GM12878 (cell line): ENCODE measurements around the gene TUBA4B. TPM values are rescaled to one million over a fixed set of nuclear protein-coding genes. Genes with fewer than 3 reads are reported as not detected.

ENCODE experiments used
- ATAC-seq: fragments of 200-7000 bp; cut with Tn5 transposase; 3 replicates; pipeline ENCODE4 v1.9.1; 2020; ENCODE audit warnings: mild to moderate bottlenecking, moderate library complexity
- BruUV-seq: library from RNA; stranded (reverse); fragments of 400-500 nt; replicated peaks from 2 replicates; lab custom pipeline; 2021; lab: Mats Ljungman, UMichigan
- CTCF ChIA-PET: fragments of 300-600 bp; sonication (Branson Sonifier 250); formaldehyde crosslinking; extraction: SDS; loops from one replicate; lab custom pipeline; 2021; ENCODE audit warnings: inconsistent platforms; lab: Yijun Ruan, JAX
- POLR2A ChIA-PET: fragments of 350-600 bp; formaldehyde crosslinking; extraction: SDS; loops from one replicate; lab custom pipeline; 2021; ENCODE audit warnings: inconsistent platforms; lab: Charles Lee
- RAD21 ChIA-PET: fragments of 300-600 bp; sonication (Branson Sonifier 250); formaldehyde crosslinking; loops from one replicate; lab custom pipeline; 2023; ENCODE audit warnings: antibody characterized with exemption; ENCODE audit not compliant: unreplicated experiment; lab: Charles Lee
- SMC1A ChIA-PET: fragments of 300-600 bp; sonication (Branson Sonifier 250); formaldehyde crosslinking; loops from one replicate; lab custom pipeline; 2023; ENCODE audit not compliant: unreplicated experiment, uncharacterized antibody; lab: Charles Lee
- DNase-seq: peaks from one replicate; pipeline ENCODE4 v3.0.0-alpha.2; 2011; ENCODE audit warnings: low read depth, low spot score
- FAIRE-seq: peaks from 3 replicates; lab custom pipeline; 2011; peaks lifted over from hg19 to GRCh38; lab: Jason Lieb, UNC
- H2AFZ ChIP-seq: 2 replicates; pipeline ENCODE4 v1.6.0; 2011; ENCODE audit warnings: low read depth, low read length, control low read depth; ENCODE audit not compliant: control insufficient read depth
- H3K27ac ChIP-seq: 2 replicates; pipeline ENCODE4 v1.5.1; 2011; ENCODE audit warnings: control low read depth; ENCODE audit not compliant: control insufficient read depth, insufficient read depth
- H3K27me3 ChIP-seq, 2 experiments: replicated peaks in 1 of 2; 2 replicates each; pipeline versions ENCODE4 v1.6.0 to v1.6.1; 2011; ENCODE audit warnings: low read length in 1 of 2; ENCODE audit not compliant: control insufficient read depth in 2 of 2, insufficient read depth in 2 of 2
- H3K36me3 ChIP-seq, 2 experiments: 2 replicates each; pipeline ENCODE4 v1.5.1; 2011; ENCODE audit warnings: low read length in 1 of 2; ENCODE audit not compliant: control insufficient read depth in 2 of 2, insufficient read depth in 2 of 2
- H3K4me1 ChIP-seq: 2 replicates; pipeline ENCODE4 v1.6.1; 2011; ENCODE audit warnings: mild to moderate bottlenecking, low read length, moderate library complexity, mixed read lengths; ENCODE audit not compliant: control insufficient read depth, insufficient read depth
- H3K4me2 ChIP-seq: 2 replicates; pipeline ENCODE4 v1.6.0; 2011; ENCODE audit warnings: control low read depth; ENCODE audit not compliant: control insufficient read depth, insufficient read depth
- H3K4me3 ChIP-seq: fragments of 200-600 bp; sonication (generic); 2 replicates; pipeline ENCODE4 v1.5.1; 2016
- H3K79me2 ChIP-seq: 2 replicates; pipeline ENCODE4 v1.6.0; 2011; ENCODE audit warnings: low read length; ENCODE audit not compliant: control insufficient read depth, insufficient read depth
- H3K9ac ChIP-seq: 2 replicates; pipeline ENCODE4 v1.8.0; 2011; ENCODE audit warnings: low read length, control low read depth, mixed read lengths; ENCODE audit not compliant: control insufficient read depth, insufficient read depth
- H3K9me3 ChIP-seq: replicated peaks from 3 replicates; pipeline ENCODE4 v1.5.1; 2011; ENCODE audit warnings: mild to moderate bottlenecking, low read length; ENCODE audit not compliant: control insufficient read depth, insufficient read depth
- H4K20me1 ChIP-seq: 2 replicates; pipeline ENCODE4 v1.6.0; 2011; ENCODE audit not compliant: control insufficient read depth, insufficient read depth
- CEBPZ ChIP-seq: fragments of 150-350 bp; IDR thresholded peaks from 2 replicates; pipeline ENCODE4 v1.6.1; 2016; ENCODE audit warnings: low read depth, low read length
- CHD2 ChIP-seq: IDR thresholded peaks from 2 replicates; pipeline ENCODE4 v1.6.1; 2011; ENCODE audit warnings: low read depth, low read length, improper control_type of control experiment, borderline replicate concordance
- EP300 ChIP-seq, 2 experiments: fragments of 150-350 bp in 1 of 2; IDR thresholded peaks; 2 replicates each; pipeline ENCODE4 v1.6.1; 2011 to 2012; ENCODE audit warnings: low read depth in 2 of 2, low read length in 2 of 2, borderline replicate concordance in 1 of 2, improper control_type of control experiment in 1 of 2, inconsistent platforms in 1 of 2; ENCODE audit not compliant: control insufficient read depth in 1 of 2
- HSF1 ChIP-seq: fragments of 150-350 bp; IDR thresholded peaks from 2 replicates; pipeline ENCODE4 v1.6.1; 2014; ENCODE audit warnings: mild to moderate bottlenecking, low read depth, low read length
- IKZF1 ChIP-seq: fragments of 450-650 bp; conservative IDR thresholded peaks from 2 replicates; pipeline ENCODE4 v1.6.1; 2017; ENCODE audit warnings: antibody characterized with exemption, mild to moderate bottlenecking
- IRF4 ChIP-seq: IDR thresholded peaks from 2 replicates; pipeline ENCODE4 v1.6.1; 2011; ENCODE audit warnings: low read depth, low read length
- KAT2A ChIP-seq: conservative IDR thresholded peaks from 2 replicates; pipeline ENCODE4 v1.6.1; 2011; ENCODE audit warnings: low read depth, low read length; ENCODE audit not compliant: control insufficient read depth
- LARP7 ChIP-seq: fragments of 450-650 bp; IDR thresholded peaks from 2 replicates; pipeline ENCODE4 v1.6.1; 2017; ENCODE audit warnings: mild to moderate bottlenecking
- MYC ChIP-seq: IDR thresholded peaks from 2 replicates; pipeline ENCODE4 v1.6.1; 2011; ENCODE audit warnings: mild to moderate bottlenecking, low read length, moderate library complexity, inconsistent platforms; ENCODE audit not compliant: insufficient read depth, insufficient replicate concordance, insufficient read length, severe bottlenecking
- PAX5 ChIP-seq: IDR thresholded peaks from 2 replicates; pipeline ENCODE4 v1.6.1; 2011; ENCODE audit warnings: low read depth, low read length, borderline replicate concordance
- POLR2A ChIP-seq: IDR thresholded peaks from 2 replicates; pipeline ENCODE4 v1.6.1; 2011; ENCODE audit warnings: low read depth, mild to moderate bottlenecking, low read length
- RAD51 ChIP-seq: fragments of 450-650 bp; IDR thresholded peaks from 2 replicates; pipeline ENCODE4 v1.6.1; 2016; ENCODE audit warnings: moderate library complexity, mild to moderate bottlenecking, inconsistent platforms
- SKIL ChIP-seq: fragments of 450-650 bp; IDR thresholded peaks from 2 replicates; pipeline ENCODE4 v1.6.1; 2017; ENCODE audit warnings: mild to moderate bottlenecking, low read depth, inconsistent platforms; ENCODE audit not compliant: poor library complexity, severe bottlenecking
- SMAD1 ChIP-seq: fragments of 450-650 bp; IDR thresholded peaks from 2 replicates; pipeline ENCODE4 v1.6.1; 2018; ENCODE audit warnings: mild to moderate bottlenecking, low read depth; ENCODE audit not compliant: partially characterized antibody
- TCF12 ChIP-seq: IDR thresholded peaks from 2 replicates; pipeline ENCODE4 v1.6.1; 2011; ENCODE audit warnings: low read depth, mild to moderate bottlenecking, low read length
- ZNF207 ChIP-seq: fragments of 450-650 bp; IDR thresholded peaks from 2 replicates; pipeline ENCODE4 v1.6.1; 2014; ENCODE audit warnings: antibody characterized with exemption, mild to moderate bottlenecking, borderline replicate concordance
- ZSCAN29 ChIP-seq: fragments of 450-650 bp; IDR thresholded peaks from 2 replicates; pipeline ENCODE4 v1.6.1; 2017; ENCODE audit warnings: mild to moderate bottlenecking, moderate library complexity
- WGBS: methylation state at CpG from one replicate; pipeline ENCODE4 v1.1.6; 2016; ENCODE audit warnings: low lambda C conversion rate; ENCODE audit not compliant: insufficient replicate concordance, insufficient coverage; ENCODE audit errors: missing lambda C conversion rate; 5-methylcytosine and 5-hydroxymethylcytosine counted together
- in situ Hi-C: fragments of 300-500 bp; cut with MboI; formaldehyde crosslinking; loops from 9 replicates; pipeline ENCODE4 v1.14.3; 2018; ENCODE audit warnings: mixed read lengths
- intact Hi-C: fragments of 100-400 bp; cut with micrococcal nuclease; formaldehyde crosslinking; loops from one replicate; pipeline ENCODE4 v1.14.2; 2022; ENCODE audit not compliant: unreplicated experiment
- polyA plus RNA-seq, 11 experiments: library from polyadenylated mRNA; depleted of rRNA in 4 of 11; unstranded in 6 of 11; stranded (reverse) in 5 of 11; fragments of >200 nt; fragmentation: Nextera tagmentation in 4 of 11; fragmentation: Illumina TruSeq in 1 of 11; extraction: Ambion mirVana in 4 of 11; extraction: Trizol in 1 of 11; gene quantifications; 1 replicate in 1 of 11; 2 replicates in 10 of 11; pipeline versions ENCODE4 v1.2.1 to v1.2.3, GENCODE V29; 2011 to 2016; ENCODE audit warnings: inconsistent platforms in 2 of 11, missing spikeins in 2 of 11, low read depth in 1 of 11
- total RNA-seq, 4 experiments: library from RNA; depleted of rRNA in 3 of 4; stranded (reverse); fragments of >200 nt in 3 of 4; fragmentation: Illumina TruSeq in 1 of 4; extraction: Trizol in 1 of 4; gene quantifications; 2 replicates each; pipeline versions ENCODE4 v1.2.1 to v1.2.3, GENCODE V29; 2013 to 2021

Gene TUBA4B
- total and polyA plus RNA-seq, 10 of the 15 experiments (the other 5 are each of a cell fraction or from before 2014, with no cell fraction given): 0.07 TPM; not detected in 9

GRCh38 chr2:219284501-219285372 is 31.7 kb downstream of the TUBA4B start:
- H4K20me1 ChIP-seq: no peaks in the 10 kb centered on the region
- no peak for DNase-seq
- no peak overlapping the region for H3K4me3 ChIP-seq
- H3K27me3 ChIP-seq: no peaks in the 10 kb centered on the region
- H3K36me3 ChIP-seq: no peaks in the 10 kb centered on the region; a peak in 1 of 4 replicates
- ChIA-PET SMC1A (interaction anchor here (8.8 kb wide), 1 partner anchor 8 kb away, joined by 96 read pairs; no protein-coding TSS in a partner anchor), POLR2A (interaction anchor here (1.0 kb wide), 1 partner anchor 10 kb away, joined by 3 read pairs; no protein-coding TSS in a partner anchor), RAD21 (no interaction called here), CTCF (interaction anchor here (1.0 to 13.5 kb wide), 4 partner anchors 9 to 406 kb away, joined by 3 to 257 read pairs (median 4); no protein-coding TSS in a partner anchor)
- H2AFZ ChIP-seq: no peak overlapping the region
- no peaks in the 10 kb centered on the region for H3K9me3 ChIP-seq
- H3K79me2 ChIP-seq: peaks cover 4% of the 10 kb centered on the region
- BruUV-seq: no TSS peak
- ATAC-seq: no peak
- FAIRE-seq: no peak
- intact Hi-C loops (no loop called here), in situ Hi-C loops (no loop called here)
- H3K9ac ChIP-seq: no peak overlapping the region
- 97% methylated on average over 14 of the region's 16 CpGs for WGBS
- H3K4me2 ChIP-seq: no peak overlapping the region
- H3K27ac ChIP-seq: no peak overlapping the region
- peaks cover 10% of the 10 kb centered on the region for H3K4me1 ChIP-seq
- no peak for TF ChIP-seq HSF1
- no peak for TF ChIP-seq TCF12
- TF ChIP-seq CHD2: no peak
- no peak for TF ChIP-seq IRF4
- no peak for TF ChIP-seq EP300 (IDR thresholded peaks at IDR 0.05; ENCODE audit: borderline replicate concordance in 1 of 2, control insufficient read depth in 1 of 2, low read depth in 2 of 2, low read length in 2 of 2)
- TF ChIP-seq CEBPZ: no peak
- TF ChIP-seq ZSCAN29: no peak
- no peak for TF ChIP-seq SMAD1
- TF ChIP-seq IKZF1: no peak
- TF ChIP-seq LARP7: no peak
- no peak for TF ChIP-seq ZNF207
- TF ChIP-seq MYC: no peak
- TF ChIP-seq POLR2A: no peak
- no peak for TF ChIP-seq KAT2A
- no peak for TF ChIP-seq PAX5
- no peak for TF ChIP-seq RAD51
- TF ChIP-seq SKIL: no peak
